GM12878 (cell line): Measurements from ENCODE around the gene CTNNBIP1. TPM values are rescaled to one million over a fixed set of nuclear protein-coding genes. Genes with fewer than 3 reads are reported as not detected.

Experiments
- HDGF ChIP-seq: fragments of 450-650 bp; IDR thresholded peaks from 2 replicates; pipeline ENCODE4 v1.6.1; 2016; ENCODE audit warnings: antibody characterized with exemption
- ZNF592 ChIP-seq: fragments of 450-650 bp; IDR thresholded peaks from 2 replicates; pipeline ENCODE4 v1.6.1; 2017; ENCODE audit warnings: mild to moderate bottlenecking, moderate library complexity
- polyA plus RNA-seq, 11 experiments: library from polyadenylated mRNA; depleted of rRNA in 4 of 11; unstranded in 6 of 11; stranded (reverse) in 5 of 11; fragments of >200 nt; fragmentation: Nextera tagmentation in 4 of 11; fragmentation: Illumina TruSeq in 1 of 11; extraction: Ambion mirVana in 4 of 11; extraction: Trizol in 1 of 11; gene quantifications; 1 replicate in 1 of 11; 2 replicates in 10 of 11; pipeline versions ENCODE4 v1.2.1 to v1.2.3, GENCODE V29; 2011 to 2016; ENCODE audit warnings: inconsistent platforms in 2 of 11, missing spikeins in 2 of 11, low read depth in 1 of 11
- total RNA-seq, 4 experiments: library from RNA; depleted of rRNA in 3 of 4; stranded (reverse); fragments of >200 nt in 3 of 4; fragmentation: Illumina TruSeq in 1 of 4; extraction: Trizol in 1 of 4; gene quantifications; 2 replicates each; pipeline versions ENCODE4 v1.2.1 to v1.2.3, GENCODE V29; 2013 to 2021

The CTNNBIP1 gene
- total and polyA plus RNA-seq, 10 of the 15 experiments (the other 5 are each of a cell fraction or from before 2014, with no cell fraction given) = 0.42 to 31.8 (median 10.8) TPM

- no peak for TF ChIP-seq ZNF592
- no peak for TF ChIP-seq HDGF
Observed at GRCh38 chr1:9801909-9802308, 108.2 kb downstream of the CTNNBIP1 start (continued).

Other genes starting within 250 kb of the CTNNBIP1 start
- gene CLSTN1, start 86.3 kb downstream of the CTNNBIP1 start, total RNA-seq (2014; rRNA removed) = 24.9 and 32.3 TPM in 2 replicates
- gene CLSTN1, start 86.3 kb downstream of the CTNNBIP1 start, total RNA-seq (2014; rRNA removed; fragmentation: Illumina TruSeq; extraction: Trizol) = 18.4 and 21.5 TPM in 2 replicates
- gene CLSTN1, start 86.3 kb downstream of the CTNNBIP1 start, total RNA-seq (2021) = 63.2 and 64.4 TPM in 2 replicates
- gene CLSTN1, start 86.3 kb downstream of the CTNNBIP1 start, polyA plus RNA-seq (2011; rRNA removed) = 7.0 and 11.7 TPM in 2 replicates
- gene CLSTN1, start 86.3 kb downstream of the CTNNBIP1 start, polyA plus RNA-seq (2014; fragmentation: Illumina TruSeq; extraction: Trizol) = 31.3 and 37.6 TPM in 2 replicates
- 1 to 10 TPM; 2.7 to 5.6 TPM for gene CLSTN1, start 86.3 kb downstream of the CTNNBIP1 start, polyA plus RNA-seq (2014; fragmentation: Nextera tagmentation; extraction: Ambion mirVana)
- gene CLSTN1, start 86.3 kb downstream of the CTNNBIP1 start, polyA plus RNA-seq (2014; rRNA removed) = 29.5 and 32.0 TPM in 2 replicates
- gene CLSTN1, start 86.3 kb downstream of the CTNNBIP1 start, polyA plus RNA-seq (2016; fragmentation: Nextera tagmentation; extraction: Ambion mirVana) = 10 to 100 TPM in 1 of 2 experiments, 1 to 10 TPM in 1; 6.5 to 24.9 TPM
- gene LZIC, start 33.1 kb upstream of the CTNNBIP1 start, total RNA-seq (2014; rRNA removed) = 7.3 and 11.0 TPM in 2 replicates
- 17.1 and 17.3 TPM in 2 replicates for gene LZIC, start 33.1 kb upstream of the CTNNBIP1 start, total RNA-seq (2014; rRNA removed; fragmentation: Illumina TruSeq; extraction: Trizol)
- 13.5 and 14.0 TPM in 2 replicates for gene LZIC, start 33.1 kb upstream of the CTNNBIP1 start, total RNA-seq (2021)
- gene LZIC, start 33.1 kb upstream of the CTNNBIP1 start, polyA plus RNA-seq (2011; rRNA removed) = 17.0 and 26.7 TPM in 2 replicates
- gene LZIC, start 33.1 kb upstream of the CTNNBIP1 start, polyA plus RNA-seq (2014; fragmentation: Illumina TruSeq; extraction: Trizol) = 17.0 and 19.5 TPM in 2 replicates
- 10 to 100 TPM; 21.8 to 24.9 TPM for gene LZIC, start 33.1 kb upstream of the CTNNBIP1 start, polyA plus RNA-seq (2014; fragmentation: Nextera tagmentation; extraction: Ambion mirVana)
- 7.6 and 8.1 TPM in 2 replicates for gene LZIC, start 33.1 kb upstream of the CTNNBIP1 start, polyA plus RNA-seq (2014; rRNA removed)
- gene LZIC, start 33.1 kb upstream of the CTNNBIP1 start, polyA plus RNA-seq (2016; fragmentation: Nextera tagmentation; extraction: Ambion mirVana) = 10 to 100 TPM; 23.9 to 30.3 TPM
- 7.7 TPM in 2 replicates for gene NMNAT1, start 33.2 kb upstream of the CTNNBIP1 start, total RNA-seq (2014; rRNA removed)
- gene NMNAT1, start 33.2 kb upstream of the CTNNBIP1 start, total RNA-seq (2014; rRNA removed; fragmentation: Illumina TruSeq; extraction: Trizol) = 10.0 and 11.1 TPM in 2 replicates
- gene NMNAT1, start 33.2 kb upstream of the CTNNBIP1 start, total RNA-seq (2021) = 6.1 and 7.2 TPM in 2 replicates
- 12.2 and 15.4 TPM in 2 replicates for gene NMNAT1, start 33.2 kb upstream of the CTNNBIP1 start, polyA plus RNA-seq (2011; rRNA removed)
- gene NMNAT1, start 33.2 kb upstream of the CTNNBIP1 start, polyA plus RNA-seq (2014; fragmentation: Illumina TruSeq; extraction: Trizol) = 8.0 and 9.1 TPM in 2 replicates
- 10 to 100 TPM; 12.7 to 13.0 TPM for gene NMNAT1, start 33.2 kb upstream of the CTNNBIP1 start, polyA plus RNA-seq (2014; fragmentation: Nextera tagmentation; extraction: Ambion mirVana)
- 6.2 and 8.1 TPM in 2 replicates for gene NMNAT1, start 33.2 kb upstream of the CTNNBIP1 start, polyA plus RNA-seq (2014; rRNA removed)
- 10 to 100 TPM; 15.9 to 16.7 TPM for gene NMNAT1, start 33.2 kb upstream of the CTNNBIP1 start, polyA plus RNA-seq (2016; fragmentation: Nextera tagmentation; extraction: Ambion mirVana)
- gene RBP7, start 87.0 kb upstream of the CTNNBIP1 start, total RNA-seq (2014; rRNA removed) = not detected in 2 replicates
- gene RBP7, start 87.0 kb upstream of the CTNNBIP1 start, total RNA-seq (2014; rRNA removed; fragmentation: Illumina TruSeq; extraction: Trizol) = not detected in 2 replicates
- not detected in 2 replicates for gene RBP7, start 87.0 kb upstream of the CTNNBIP1 start, total RNA-seq (2021)
- gene RBP7, start 87.0 kb upstream of the CTNNBIP1 start, polyA plus RNA-seq (2011; rRNA removed) = not detected in 2 replicates
- not detected in 2 replicates for gene RBP7, start 87.0 kb upstream of the CTNNBIP1 start, polyA plus RNA-seq (2014; fragmentation: Illumina TruSeq; extraction: Trizol)
- not detected for gene RBP7, start 87.0 kb upstream of the CTNNBIP1 start, polyA plus RNA-seq (2014; fragmentation: Nextera tagmentation; extraction: Ambion mirVana)
- gene RBP7, start 87.0 kb upstream of the CTNNBIP1 start, polyA plus RNA-seq (2014; rRNA removed) = 0.15 TPM in 1 of 2 replicates, not detected in the other
- under 1 TPM in 1 of 2 experiments, not detected in 1; 0.20 TPM for gene RBP7, start 87.0 kb upstream of the CTNNBIP1 start, polyA plus RNA-seq (2016; fragmentation: Nextera tagmentation; extraction: Ambion mirVana)
- gene UBE4B, start 122.7 kb upstream of the CTNNBIP1 start, total RNA-seq (2014; rRNA removed) = 21.3 and 21.7 TPM in 2 replicates
- gene UBE4B, start 122.7 kb upstream of the CTNNBIP1 start, total RNA-seq (2014; rRNA removed; fragmentation: Illumina TruSeq; extraction: Trizol) = 19.5 and 20.3 TPM in 2 replicates
- gene UBE4B, start 122.7 kb upstream of the CTNNBIP1 start, total RNA-seq (2021) = 29.7 and 32.6 TPM in 2 replicates
- 10.4 and 12.6 TPM in 2 replicates for gene UBE4B, start 122.7 kb upstream of the CTNNBIP1 start, polyA plus RNA-seq (2011; rRNA removed)
- gene UBE4B, start 122.7 kb upstream of the CTNNBIP1 start, polyA plus RNA-seq (2014; fragmentation: Illumina TruSeq; extraction: Trizol) = 22.3 and 29.1 TPM in 2 replicates
- 1 to 10 TPM; 2.9 to 7.4 TPM for gene UBE4B, start 122.7 kb upstream of the CTNNBIP1 start, polyA plus RNA-seq (2014; fragmentation: Nextera tagmentation; extraction: Ambion mirVana)
- 19.7 and 20.1 TPM in 2 replicates for gene UBE4B, start 122.7 kb upstream of the CTNNBIP1 start, polyA plus RNA-seq (2014; rRNA removed)
- gene UBE4B, start 122.7 kb upstream of the CTNNBIP1 start, polyA plus RNA-seq (2016; fragmentation: Nextera tagmentation; extraction: Ambion mirVana) = 10 to 100 TPM; 22.2 to 23.3 TPM